T follicular helper cell (primary cell): ENCODE measurements around the gene FCRL6.

Experiments used
- DNase-seq: peaks from one replicate; pipeline ENCODE4 v3.0.0-alpha.2; 2020; ENCODE audit warnings: low read depth

The FCRL6 gene

GRCh38 chr1:159799446-159799985 lies 2.6 kb upstream of the FCRL6 start:
- DNase-seq = no peak

DNA sequence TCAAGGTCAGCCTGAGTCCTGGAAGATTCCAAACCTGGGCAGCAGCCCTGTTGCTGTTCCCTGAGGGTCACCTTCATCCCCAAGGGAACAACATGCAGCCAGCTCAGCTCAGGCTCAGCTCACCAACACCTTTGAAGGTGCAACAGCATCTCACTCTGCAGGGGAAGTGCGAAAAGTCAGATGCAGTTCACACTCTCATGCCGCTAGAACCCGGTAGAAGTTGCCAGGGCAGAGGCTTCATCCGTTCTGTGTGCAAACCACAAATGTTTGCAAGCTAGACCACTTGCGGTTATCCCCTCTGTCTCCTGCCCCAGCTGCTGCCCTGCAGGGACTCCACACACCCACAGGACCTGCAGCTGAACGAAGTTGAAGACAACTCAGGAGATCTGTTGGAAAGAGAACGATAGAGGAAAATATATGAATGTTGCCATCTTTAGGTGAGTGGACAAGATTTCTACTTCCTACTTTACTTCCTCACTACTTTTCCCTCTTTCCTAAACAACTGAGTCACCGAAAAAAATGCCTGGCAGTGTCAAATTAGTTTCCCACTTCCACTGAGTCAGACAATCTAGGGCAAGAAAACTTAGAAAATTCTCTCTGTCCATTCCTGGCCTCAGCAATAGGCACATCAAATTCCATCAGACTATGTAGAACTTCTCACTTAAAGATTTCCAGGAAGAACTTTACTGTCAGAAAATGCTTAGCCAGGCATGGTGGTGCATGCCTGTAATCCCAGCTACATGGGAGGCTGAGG lies 1.8 kb upstream of the FCRL6 start:
- DNase-seq = no peak

- no peak for DNase-seq
These were observed 2.0 kb downstream of the FCRL6 start for GRCh38 chr1:159803956-159804689.

DNA sequence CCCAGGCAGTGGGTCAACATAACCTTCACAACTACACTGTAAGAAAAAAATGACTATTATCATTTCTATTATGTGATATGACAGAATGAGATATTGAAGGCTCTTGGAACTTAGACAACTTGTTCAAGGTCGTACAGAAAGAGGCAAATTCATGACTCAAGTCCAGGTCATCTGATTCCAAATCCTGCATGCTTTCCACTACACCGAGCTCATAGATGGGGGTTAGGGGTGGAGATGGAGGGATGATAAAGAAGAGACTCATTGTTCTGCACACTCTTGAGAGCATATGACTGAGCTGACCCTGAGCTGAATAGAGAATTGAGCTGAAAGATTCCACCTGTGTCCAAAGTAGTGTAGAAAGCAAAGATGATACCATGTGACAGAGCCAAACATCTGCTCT lies 2.8 kb downstream of the FCRL6 start:
- no peak for DNase-seq

GRCh38 chr1:159815926-159816325 lies 13.8 kb downstream of the FCRL6 start:
- DNase-seq = no peak

DNA sequence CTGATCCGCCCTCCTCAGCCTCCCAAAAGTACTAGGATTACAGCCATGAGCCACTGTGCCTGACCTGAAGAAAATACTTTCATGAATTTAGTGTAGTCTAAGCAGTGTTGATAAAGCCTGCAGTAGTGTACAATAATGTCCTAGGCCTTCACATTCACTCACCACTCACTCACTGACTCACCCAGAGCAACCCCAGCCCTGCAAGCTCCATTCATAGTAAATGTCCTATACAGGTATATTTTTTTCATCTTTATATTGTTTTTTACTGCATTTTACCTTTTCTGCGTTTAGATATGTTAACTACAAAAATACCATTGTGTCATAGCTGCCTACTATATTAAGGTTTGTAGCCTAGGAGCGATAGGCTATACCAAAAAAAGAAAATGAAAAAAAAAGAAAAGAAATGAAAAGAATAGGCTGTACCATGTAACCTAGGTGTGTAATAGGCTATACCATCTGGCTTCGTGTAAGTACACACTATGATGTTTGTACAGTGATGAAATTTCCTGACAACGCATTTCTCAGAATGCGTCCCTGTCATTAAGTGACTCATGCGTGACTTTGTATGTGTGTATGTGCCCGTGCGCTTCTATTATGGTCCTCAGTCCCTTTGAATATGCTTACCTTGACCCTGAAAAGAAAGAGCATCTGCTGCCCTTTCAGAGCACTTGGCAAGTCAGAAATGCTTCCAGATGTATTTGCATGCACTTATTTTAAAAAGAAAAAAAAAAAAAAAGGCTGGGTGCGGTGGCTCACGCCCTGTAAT lies 15.3 kb downstream of the FCRL6 start:
- no peak for DNase-seq

DNA sequence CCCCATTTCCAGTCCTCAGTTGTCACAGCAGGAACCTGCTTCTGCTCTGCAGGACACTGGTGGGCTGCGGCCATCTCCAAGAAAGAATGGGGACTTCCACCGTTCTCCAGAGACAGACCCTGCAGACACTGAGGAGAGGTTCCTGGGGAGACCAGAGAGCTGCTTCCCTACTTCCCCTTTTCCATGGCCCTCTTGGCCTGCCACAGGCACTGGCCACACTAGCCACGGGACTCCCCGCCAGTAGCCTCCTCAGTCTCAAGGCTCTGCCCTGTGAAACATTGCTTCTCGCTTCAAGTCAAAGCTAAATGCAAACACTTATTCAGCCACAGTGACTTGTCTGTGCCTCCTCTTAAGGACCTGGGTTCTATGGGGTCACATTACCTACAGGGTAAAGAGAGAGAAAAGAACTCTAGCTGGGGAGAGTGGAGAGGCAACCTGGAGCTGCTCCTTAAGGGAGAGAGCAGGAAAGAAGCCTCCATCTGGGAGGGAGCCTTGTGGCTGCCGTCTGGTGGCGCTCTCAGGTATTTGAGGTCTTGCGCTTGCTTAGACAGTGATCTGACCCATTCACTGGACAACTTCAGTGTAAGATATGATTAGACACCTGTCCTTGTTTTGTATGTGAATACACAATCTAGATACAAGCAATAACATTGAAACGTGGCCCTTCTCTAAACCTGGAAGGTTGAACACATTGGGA lies 19.2 kb downstream of the FCRL6 start:
- no peak for DNase-seq

GRCh38 chr1:159823406-159823805 lies 21.2 kb downstream of the FCRL6 start:
- no peak for DNase-seq

GRCh38 chr1:159825564-159825963 lies 23.4 kb downstream of the FCRL6 start:
- DNase-seq = no peak

- no peak for DNase-seq
These were observed 24.4 kb downstream of the FCRL6 start, which contains the start of gene SLAMF8 for GRCh38 chr1:159826441-159827101. Gene SLAMF8, plus strand, starts transcription at chr1:159826873. Its CDS starts 26 bp downstream, at chr1:159826899.

- no peak for DNase-seq
These were observed 24.9 kb downstream of the FCRL6 start for GRCh38 chr1:159827102-159827490.

DNA sequence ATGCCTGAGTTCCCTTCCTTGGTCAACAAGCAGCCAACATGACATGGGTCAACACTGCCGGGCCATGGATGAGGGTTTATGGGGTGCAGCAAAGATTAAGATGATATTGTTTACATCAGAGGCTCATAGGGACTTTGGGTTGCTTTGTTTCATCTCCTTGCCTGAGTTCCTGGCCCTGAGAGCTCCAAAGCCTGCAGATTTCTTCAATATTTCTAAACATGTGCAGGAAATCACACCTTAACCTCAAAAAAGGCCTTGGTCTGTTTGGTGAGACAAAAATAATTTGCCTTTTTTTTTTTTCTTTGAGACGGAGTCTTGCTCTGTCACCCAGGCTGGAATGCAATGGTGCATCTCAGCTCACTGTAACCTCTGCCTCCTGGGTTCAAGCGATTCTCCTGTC lies 25.4 kb downstream of the FCRL6 start:
- DNase-seq = no peak

DNA sequence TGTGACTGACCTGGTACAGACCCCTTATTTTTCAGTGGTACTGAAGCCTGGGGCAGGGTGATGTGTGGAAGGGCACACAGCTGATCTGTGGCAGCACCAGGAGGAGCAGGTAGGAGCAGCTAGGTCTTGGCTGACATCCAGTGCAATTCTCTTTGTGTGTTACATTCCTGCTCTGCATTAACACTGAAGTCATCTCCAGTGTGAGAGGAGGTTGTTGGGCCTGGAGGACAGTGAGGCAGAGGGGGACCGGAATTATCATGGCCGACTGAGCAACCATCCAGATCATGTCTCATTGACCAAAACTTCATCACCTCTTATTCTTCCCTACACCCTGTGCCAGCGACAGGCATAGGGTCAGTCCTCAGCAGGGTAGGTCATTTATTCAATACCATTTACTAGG lies 26.0 kb downstream of the FCRL6 start:
- DNase-seq = no peak

DNA sequence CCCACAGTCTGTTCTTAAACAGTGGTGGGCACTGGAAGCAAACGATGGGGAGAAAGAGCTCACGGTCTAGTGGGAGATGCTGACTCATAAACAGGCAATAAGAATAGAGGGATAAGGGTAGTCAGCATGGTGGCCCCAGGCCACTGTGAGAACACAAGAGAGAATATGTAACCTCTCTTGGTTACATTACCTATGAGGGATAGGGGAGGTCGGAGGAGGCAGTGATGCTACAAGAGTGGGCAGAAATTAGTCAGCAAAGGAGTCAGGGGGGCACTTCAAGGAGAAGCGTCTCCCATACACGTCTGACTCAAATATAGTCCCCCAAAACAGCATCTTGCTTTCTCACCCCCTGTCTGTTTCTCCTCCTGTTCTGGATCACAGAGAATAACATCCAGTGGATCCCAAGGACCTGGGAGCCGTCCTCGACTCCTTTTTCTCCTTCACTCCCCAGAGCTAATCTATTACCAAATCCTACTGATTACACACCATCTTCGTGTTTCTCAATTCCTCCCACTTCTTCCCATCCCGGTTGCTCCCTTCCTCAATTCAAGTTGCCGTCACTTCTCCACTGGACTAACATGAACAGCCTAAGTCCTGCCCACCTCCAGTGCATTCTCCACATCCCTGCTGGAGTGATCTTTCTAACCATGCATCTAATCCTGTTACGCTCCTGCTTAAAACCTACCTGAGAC lies 26.6 kb downstream of the FCRL6 start:
- DNase-seq = no peak

DNA sequence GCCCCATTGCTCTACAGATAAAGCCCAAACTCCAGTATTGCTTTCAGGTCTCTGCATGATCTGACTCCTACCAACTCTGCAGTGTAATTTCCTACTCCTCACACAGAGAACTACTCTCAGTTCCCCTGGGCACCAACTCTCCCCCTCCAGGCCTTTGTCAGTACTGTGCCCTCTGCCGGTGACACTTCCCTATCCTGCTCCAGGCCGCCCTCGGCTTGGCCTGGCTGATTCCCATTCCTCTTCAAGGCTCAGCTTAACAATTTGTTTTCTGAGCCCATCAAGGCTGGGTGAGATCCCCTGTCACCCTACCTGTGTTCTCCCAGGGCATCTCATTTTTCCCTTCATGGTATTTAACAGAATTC lies 27.1 kb downstream of the FCRL6 start:
- no peak for DNase-seq

- DNase-seq = no peak
These were observed 27.8 kb downstream of the FCRL6 start for GRCh38 chr1:159829822-159830465.

- no peak for DNase-seq
These were observed 28.6 kb downstream of the FCRL6 start for GRCh38 chr1:159830722-159831121.

GRCh38 chr1:159831412-159832141 lies 29.4 kb downstream of the FCRL6 start:
- no peak for DNase-seq

DNA sequence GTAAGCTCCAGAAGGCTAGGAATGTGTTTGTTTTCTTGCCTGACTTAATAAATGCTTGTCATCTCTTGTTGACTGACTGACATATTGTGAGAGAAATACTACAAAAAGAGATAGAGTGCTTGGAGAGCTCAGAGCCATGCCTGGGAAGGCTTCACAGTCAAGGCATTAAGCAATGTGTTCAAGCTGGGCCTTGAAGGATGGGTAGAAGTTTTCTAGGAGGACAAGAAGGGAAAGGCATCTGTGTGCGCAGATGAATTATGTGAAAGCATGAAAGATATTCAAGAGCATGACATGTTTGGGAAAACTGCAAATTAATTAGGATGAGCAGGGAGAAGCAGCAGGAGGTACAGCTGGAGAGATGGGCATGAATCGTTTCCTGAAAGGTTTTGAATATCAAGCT lies 30.1 kb downstream of the FCRL6 start:
- DNase-seq = no peak

DNA sequence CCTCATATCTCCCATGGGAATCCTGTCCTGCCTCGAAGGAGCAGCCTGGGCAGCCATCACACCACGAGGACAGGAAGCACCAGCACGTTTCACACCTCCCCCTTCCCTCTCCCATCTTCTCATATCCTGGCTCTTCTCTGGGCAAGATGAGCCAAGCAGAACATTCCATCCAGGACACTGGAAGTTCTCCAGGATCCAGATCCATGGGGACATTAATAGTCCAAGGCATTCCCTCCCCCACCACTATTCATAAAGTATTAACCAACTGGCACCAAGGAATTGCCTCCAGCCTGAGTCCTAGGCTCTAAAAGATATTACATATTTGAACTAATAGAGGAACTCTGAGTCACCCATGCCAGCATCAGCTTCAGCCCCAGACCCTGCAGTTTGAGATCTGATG lies 33.2 kb downstream of the FCRL6 start:
- DNase-seq = no peak
